Thyroid gland (tissue), 4 donors: ENCODE measurements around the gene TMEM52. TPM values are rescaled to one million over a fixed set of nuclear protein-coding genes. Genes with fewer than 3 reads are reported as not detected.
A peak's percentile ranks its signal among the peaks of the same experiment; 100 is the strongest.

Experiments
- DNase-seq, 2 donors: peaks; one replicate each; pipeline ENCODE4 v3.0.0-alpha.2; 2019
- H3K27ac ChIP-seq, 3 donors: fragments of 200-600 bp; sonication (generic); 1 replicate in 2 of 3; 2 replicates in 1 of 3; pipeline ENCODE4 v1.5.1; 2016 to 2019; ENCODE audit warnings: mild to moderate bottlenecking in 1 of 3, moderate library complexity in 1 of 3
- H3K27me3 ChIP-seq: fragments of 200-600 bp; sonication (generic); one replicate; pipeline ENCODE4 v1.5.1; 2019
- H3K36me3 ChIP-seq, 2 donors: fragments of 200-600 bp; sonication (generic); one replicate each; pipeline ENCODE4 v1.5.1; 2016 to 2019
- H3K4me1 ChIP-seq, 2 donors: fragments of 200-600 bp; sonication (generic); one replicate each; pipeline ENCODE4 v1.5.1; 2017 to 2019
- H3K4me3 ChIP-seq, 3 donors: fragments of 200-600 bp; sonication (generic); replicated peaks in 1 of 3; 1 replicate in 2 of 3; 2 replicates in 1 of 3; pipeline ENCODE4 v1.5.1; 2016; ENCODE audit warnings: mild to moderate bottlenecking in 1 of 3
- H3K9me3 ChIP-seq: fragments of 200-600 bp; sonication (generic); one replicate; pipeline ENCODE4 v1.5.1; 2017
- CTCF ChIP-seq, 6 experiments: fragments of 200-600 bp in 3 of 6; fragments of 450-650 bp in 3 of 6; sonication (generic) in 3 of 6; IDR thresholded peaks; one replicate each; pipeline ENCODE4 v1.5.1; 2016 to 2019; ENCODE audit warnings: antibody characterized with exemption in 6 of 6, mild to moderate bottlenecking in 2 of 6, inconsistent platforms in 1 of 6, moderate library complexity in 1 of 6
- POLR2A ChIP-seq, 2 donors: fragments of 450-650 bp; IDR thresholded peaks; one replicate each; pipeline ENCODE4 v1.6.1; 2017; ENCODE audit warnings: antibody characterized with exemption in 2 of 2, mild to moderate bottlenecking in 2 of 2, moderate library complexity in 1 of 2
- WGBS, 2 donors: methylation state at CpG; one replicate each; pipeline ENCODE4 v1.1.5; 2017; 5-methylcytosine and 5-hydroxymethylcytosine counted together
- intact Hi-C: fragments of 100-400 bp; cut with DNase I; formaldehyde crosslinking; loops from one replicate; pipeline ENCODE4 v1.15.1; 2023
- total RNA-seq, 4 donors: library from RNA; depleted of rRNA; stranded (reverse); fragments of >200 nt; gene quantifications; one replicate each; pipeline ENCODE4 v1.2.3, GENCODE V29; 2016

TMEM52 gene
- total RNA-seq, 4 donors from 2014 or later: not detected

- intact Hi-C loops: no loop called here
- peak overlapping the region in 1 of 3 donors; percentile 50 for H3K4me3 ChIP-seq
- WGBS, 2 donors: 2 to 79% methylated on average over 9 to 13 of the region's 46 CpGs
Measured at GRCh38 chr1:1917995-1918900, 831 bp downstream of the TMEM52 start.

GRCh38 chr1:1917304-1917976 lies 1.6 kb downstream of the TMEM52 start:
- intact Hi-C loops: no loop called here
- H3K4me3 ChIP-seq: no peak overlapping the region
- WGBS, 2 donors: 92 to 94% methylated on average over 7 to 14 of the region's 14 CpGs
- no peak for TF ChIP-seq CTCF (IDR thresholded peaks at IDR 0.05)
- TF ChIP-seq POLR2A (IDR thresholded peaks at IDR 0.05): no peak
- no peaks in the 10 kb centered on the region for H3K36me3 ChIP-seq
- no peaks in the 10 kb centered on the region for H3K9me3 ChIP-seq
- H3K27me3 ChIP-seq: no peaks in the 10 kb centered on the region
- no peak overlapping the region for H3K27ac ChIP-seq
- no peak for DNase-seq
- peaks cover 7 to 18% of the 10 kb centered on the region in 2 donors for H3K4me1 ChIP-seq

More at GRCh38 chr1:1917995-1918900, 831 bp downstream of the TMEM52 start:
- H3K27me3 ChIP-seq: no peaks in the 10 kb centered on the region
- H3K36me3 ChIP-seq: no peaks in the 10 kb centered on the region
- TF ChIP-seq CTCF (IDR thresholded peaks at IDR 0.05) (no peak), POLR2A (IDR thresholded peaks at IDR 0.05) (no peak)
- no peak for DNase-seq
- H3K4me1 ChIP-seq: peaks cover 7 to 18% of the 10 kb centered on the region in 2 donors
- H3K27ac ChIP-seq: no peak overlapping the region
- H3K9me3 ChIP-seq: no peaks in the 10 kb centered on the region

GRCh38 chr1:1916851-1917251 lies 2.2 kb downstream of the TMEM52 start:
- Histone ChIP-seq H3K4me1 (peaks cover 7 to 18% of the 10 kb centered on the region in 2 donors), H3K27me3 (no peaks in the 10 kb centered on the region), H3K9me3 (no peaks in the 10 kb centered on the region), H3K36me3 (no peaks in the 10 kb centered on the region), H3K4me3 (no peak overlapping the region), H3K27ac (no peak overlapping the region)
- intact Hi-C loops: no loop called here
- no peak for DNase-seq
- TF ChIP-seq CTCF (IDR thresholded peaks at IDR 0.05): no peak
- TF ChIP-seq POLR2A (IDR thresholded peaks at IDR 0.05): no peak
- 55 to 69% methylated on average over 5 to 15 of the region's 19 CpGs for WGBS, 2 donors

- 91 to 93% methylated on average over 13 to 19 of the region's 23 CpGs for WGBS, 2 donors
- TF ChIP-seq CTCF (IDR thresholded peaks at IDR 0.05) (no peak), POLR2A (IDR thresholded peaks at IDR 0.05) (no peak)
- intact Hi-C loops: no loop called here
- Histone ChIP-seq H3K27me3 (no peaks in the 10 kb centered on the region), H3K27ac (no peak overlapping the region), H3K9me3 (no peaks in the 10 kb centered on the region), H3K4me1 (peaks cover 7 to 18% of the 10 kb centered on the region in 2 donors), H3K4me3 (no peak overlapping the region), H3K36me3 (no peaks in the 10 kb centered on the region)
- no peak for DNase-seq
Measured at GRCh38 chr1:1915911-1916840, 2.9 kb downstream of the TMEM52 start.
